Heart left ventricle (tissue), 16 donors: ENCODE results near the gene FAM117B. TPM values are rescaled to one million over a fixed set of nuclear protein-coding genes. Genes with fewer than 3 reads are reported as not detected.

Experiments used
- ATAC-seq, 4 donors: fragments of 200-7000 bp; cut with Tn5 transposase; one replicate each; pipeline ENCODE4 v1.9.1; 2020 to 2022; ENCODE audit warnings: moderate library complexity in 4 of 4, mild to moderate bottlenecking in 3 of 4, moderate number of reproducible peaks in 1 of 4
- DNase-seq, 5 donors: peaks; one replicate each; pipeline ENCODE4 v3.0.0-alpha.2; 2020
- H3K27ac ChIP-seq, 12 donors: fragments of 200-600 bp; sonication (generic) in 4 of 12; one replicate each; pipeline versions ENCODE4 v1.5.0 to v1.8.0; 2016 to 2022; ENCODE audit warnings: mild to moderate bottlenecking in 2 of 12
- H3K27me3 ChIP-seq, 9 donors: fragments of 200-600 bp; sonication (generic) in 2 of 9; one replicate each; pipeline versions ENCODE4 v1.5.1 to v1.8.0; 2016 to 2022; ENCODE audit warnings: mild to moderate bottlenecking in 3 of 9
- H3K36me3 ChIP-seq, 9 donors: fragments of 200-600 bp; sonication (generic) in 2 of 9; one replicate each; pipeline versions ENCODE4 v1.5.0 to v1.8.0; 2018 to 2022; ENCODE audit warnings: mild to moderate bottlenecking in 2 of 9
- H3K4me1 ChIP-seq, 12 donors: fragments of 200-600 bp; sonication (generic) in 4 of 12; one replicate each; pipeline versions ENCODE4 v1.5.0 to v1.8.0; 2016 to 2022; ENCODE audit warnings: mild to moderate bottlenecking in 3 of 12
- H3K4me3 ChIP-seq, 12 donors: fragments of 200-600 bp; sonication (generic) in 4 of 12; one replicate each; pipeline versions ENCODE4 v1.5.0 to v1.8.0; 2017 to 2022; ENCODE audit warnings: mild to moderate bottlenecking in 9 of 12, moderate library complexity in 4 of 12
- H3K9me3 ChIP-seq, 12 donors: fragments of 200-600 bp; sonication (generic) in 4 of 12; one replicate each; pipeline versions ENCODE4 v1.5.0 to v1.8.0; 2016 to 2022; ENCODE audit warnings: mild to moderate bottlenecking in 1 of 12
- CTCF ChIP-seq, 12 donors: fragments of 200-600 bp; sonication (generic) in 4 of 12; IDR thresholded peaks; one replicate each; pipeline versions ENCODE4 v1.5.0 to v1.8.0; 2018 to 2022; ENCODE audit warnings: antibody characterized with exemption in 12 of 12, mild to moderate bottlenecking in 5 of 12
- POLR2A ChIP-seq, 2 donors: fragments of 450-650 bp; IDR thresholded peaks; one replicate each; pipeline ENCODE4 v1.6.1; 2017; ENCODE audit warnings: antibody characterized with exemption in 2 of 2, mild to moderate bottlenecking in 2 of 2, moderate library complexity in 2 of 2
- WGBS, 4 donors: extraction: QIAGEN DNeasy Blood & Tissue Kit in 2 of 4; methylation state at CpG; one replicate each; pipeline versions ENCODE4 v1.1.5 to v1.1.7; 2013 to 2018; 5-methylcytosine and 5-hydroxymethylcytosine counted together
- intact Hi-C, 10 donors: fragments of 100-400 bp; cut with DNase I; formaldehyde crosslinking; loops; one replicate each; pipeline versions ENCODE4 v1.11.1 to v1.14.2; 2022
- polyA plus RNA-seq, 2 donors: library from polyadenylated mRNA; stranded (reverse); fragments of 200-250 nt; gene quantifications; one replicate each; pipeline ENCODE4 v1.2.3, GENCODE V29; 2013
- total RNA-seq, 9 donors: library from RNA; depleted of rRNA in 2 of 9; stranded (reverse); fragments of >200 nt in 2 of 9; fragmentation: NEBNext Ultra II Directional in 3 of 9; extraction: Animal tissue kit (Norgen Biotek cat#: 25700) in 3 of 9; gene quantifications; one replicate each; pipeline versions ENCODE4 v1.1.0 to v1.2.4, GENCODE V29; 2016 to 2023
- donor health status: ischemic (EF 13 %, LVEDD 7.1; RV severe dilation, severe dysfunction).
- donor health status: healthy with polysubstance abuse.
- donor health status: DM: no; HTN: yes; CAD: no.
- donor health status: DM: no; HTN: no; CAD: no.
- donor health status: ischemic (EF 25% LVEDD 6.9; RV normal size, moderate dysfunction).
- donor health status: ischemic (EF 25% LVEDD 5.7; RV mildly dilated, moderate dysfunction).
- donor health status: healthy.
- donor health status: DM: yes; HTN: yes; CAD: no.
- donor health status: ischemic (EF 35%, LVEDD 5.7; RV mildly dilated, moderate dysfunction).
- donor health status: nonischemic (EF 11% LVEDD 7.7; RV severe dilation, severe dysfunction).
- donor health status: DM: yes; HTN: yes; CAD: no.
- donor health status: PGD.
- donor health status: ischemic (EF 29% LVEDD 5.4; RV normal size, mild dysfunction).
- donor health status: nonischemic (EF 23%, LVEDD 6.1; RV moderate dilation, normal function).

FAM117B gene
- total and polyA plus RNA-seq, 11 donors, result 0.68 to 6.1 (median 2.1) TPM

- TF ChIP-seq POLR2A (IDR thresholded peaks at IDR 0.05) (no peak), CTCF (IDR thresholded peaks at IDR 0.05) (no peak)
- Histone ChIP-seq H3K4me3 (no peak overlapping the region), H3K27ac (no peak overlapping the region), H3K4me1 (peaks cover 0 to 4% (median 0%) of the 10 kb centered on the region in 12 donors), H3K9me3 (peaks cover 0 to 5% (median 0%) of the 10 kb centered on the region in 12 donors), H3K36me3 (peaks cover 0 to 57% (median 29%) of the 10 kb centered on the region in 9 donors), H3K27me3 (no peaks in the 10 kb centered on the region)
- WGBS, 4 donors, result 78 to 94% (median 86%) methylated on average over 2 of the region's 2 CpGs
- DNase-seq, result no peak
- ATAC-seq, result no peak
- intact Hi-C loops, result no loop called here
Observed at GRCh38 chr2:202758604-202759003, 123.8 kb downstream of the FAM117B start.

GRCh38 chr2:202760848-202761247, 126.1 kb downstream of the FAM117B start:
- no peak overlapping the region for H3K27ac ChIP-seq
- peaks cover 0 to 4% (median 0%) of the 10 kb centered on the region in 12 donors for H3K4me1 ChIP-seq
- intact Hi-C loops, result no loop called here
- DNase-seq (no peak), ATAC-seq (no peak)
- 95 to 100% (median 96%) methylated on average over 2 of the region's 2 CpGs for WGBS, 4 donors
- no peaks in the 10 kb centered on the region for H3K9me3 ChIP-seq
- TF ChIP-seq POLR2A (IDR thresholded peaks at IDR 0.05) (no peak), CTCF (IDR thresholded peaks at IDR 0.05) (no peak)
- H3K27me3 ChIP-seq, result no peaks in the 10 kb centered on the region
- peaks cover 0 to 68% (median 41%) of the 10 kb centered on the region in 9 donors for H3K36me3 ChIP-seq
- no peak overlapping the region for H3K4me3 ChIP-seq

- Histone ChIP-seq H3K36me3 (peaks cover 0 to 58% (median 26%) of the 10 kb centered on the region in 9 donors), H3K4me1 (peaks cover 0 to 4% (median 0%) of the 10 kb centered on the region in 12 donors), H3K4me3 (no peak overlapping the region), H3K27me3 (no peaks in the 10 kb centered on the region), H3K27ac (no peak overlapping the region), H3K9me3 (no peaks in the 10 kb centered on the region)
- WGBS, 4 donors, result 61 to 84% (median 80%) methylated on average over 4 of the region's 4 CpGs
- ATAC-seq, result no peak
- no peak for DNase-seq
- intact Hi-C loops, result no loop called here
- TF ChIP-seq POLR2A (IDR thresholded peaks at IDR 0.05), result no peak
Observed at GRCh38 chr2:202762556-202762955, 127.8 kb downstream of the FAM117B start.

- no peak overlapping the region for H3K4me3 ChIP-seq
- no peaks in the 10 kb centered on the region for H3K27me3 ChIP-seq
- peaks cover 0 to 4% (median 0%) of the 10 kb centered on the region in 12 donors for H3K4me1 ChIP-seq
- no peaks in the 10 kb centered on the region for H3K9me3 ChIP-seq
- intact Hi-C loops, result no loop called here
- no peak for DNase-seq
- ATAC-seq, result no peak
- peaks cover 0 to 44% (median 17%) of the 10 kb centered on the region in 9 donors for H3K36me3 ChIP-seq
- H3K27ac ChIP-seq, result no peak overlapping the region
- TF ChIP-seq POLR2A (IDR thresholded peaks at IDR 0.05) (no peak), CTCF (IDR thresholded peaks at IDR 0.05) (no peak)
- WGBS, 4 donors, result 88 to 99% (median 95%) methylated on average over 1 of the region's 1 CpG
Observed at GRCh38 chr2:202763916-202764315, 129.1 kb downstream of the FAM117B start.

- DNase-seq (no peak), ATAC-seq (no peak)
- 95 to 98% (median 96%) methylated on average over 3 of the region's 3 CpGs for WGBS, 4 donors
- no peak for TF ChIP-seq CTCF (IDR thresholded peaks at IDR 0.05)
- no peak for TF ChIP-seq POLR2A (IDR thresholded peaks at IDR 0.05)
- Histone ChIP-seq H3K27me3 (no peaks in the 10 kb centered on the region), H3K4me3 (no peak overlapping the region), H3K9me3 (no peaks in the 10 kb centered on the region), H3K36me3 (peaks cover 0 to 34% (median 9%) of the 10 kb centered on the region in 9 donors), H3K4me1 (peaks cover 0 to 4% (median 0%) of the 10 kb centered on the region in 12 donors), H3K27ac (no peak overlapping the region)
- intact Hi-C loops, result no loop called here
Observed at GRCh38 chr2:202764991-202765390, 130.2 kb downstream of the FAM117B start.
